Stimulated activated CD4-positive, alpha-beta T cell treated with anti-CD3 and anti-CD28 coated beads, Interleukin-2, amount 100 ng/mL, for 4 hours (primary cell): ENCODE results near the gene PYGB.
"Not testable (repeated sequence)": the region's sequence is repeated elsewhere in the genome, so short reads cannot be mapped to it uniquely, and the experiment has no call there.

ENCODE experiments used
- DNase-seq: peaks from one replicate; pipeline ENCODE4 v3.0.0-alpha.2; 2020; ENCODE audit warnings: low read depth

PYGB gene

GRCh38 chr20:25230166-25230831, 17.6 kb upstream of the PYGB start:
- no peak for DNase-seq

DNA sequence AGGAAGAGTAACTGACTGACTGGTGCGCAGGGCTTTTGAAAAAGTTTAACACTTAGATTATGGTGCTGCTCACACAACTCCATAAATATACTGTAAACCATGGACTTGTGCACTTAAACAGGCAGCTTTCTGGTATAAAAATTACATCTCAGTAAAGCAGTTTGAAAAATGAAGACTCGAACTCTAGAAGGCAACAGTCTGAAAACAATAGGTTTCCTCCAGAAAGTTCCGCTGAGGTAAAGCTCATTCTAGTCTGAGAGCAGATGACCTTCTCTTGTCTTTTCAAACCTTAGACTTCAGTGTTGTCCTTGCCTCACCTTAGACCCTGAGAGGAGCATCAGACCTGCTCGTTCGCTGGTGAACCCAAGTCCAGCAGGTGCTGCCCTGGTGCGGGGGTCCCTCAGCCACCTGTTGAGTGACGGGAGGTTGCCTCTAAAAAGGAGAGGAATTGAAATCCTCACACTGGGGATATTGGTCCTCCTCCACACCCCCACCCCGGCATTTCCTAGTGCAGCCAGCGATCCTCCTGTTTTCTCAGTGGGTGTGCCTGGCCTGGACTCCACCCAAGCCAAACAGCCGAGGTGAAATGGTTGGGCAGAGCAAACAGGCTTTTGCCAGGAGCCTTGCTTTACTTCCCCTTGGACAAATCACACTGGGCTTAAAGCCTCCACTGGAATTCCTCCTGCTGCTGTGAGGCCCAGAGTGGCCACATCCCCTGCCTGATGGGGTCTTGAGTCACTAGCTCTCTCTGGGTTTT, 14.7 kb upstream of the PYGB start:
- DNase-seq, result no peak

DNA sequence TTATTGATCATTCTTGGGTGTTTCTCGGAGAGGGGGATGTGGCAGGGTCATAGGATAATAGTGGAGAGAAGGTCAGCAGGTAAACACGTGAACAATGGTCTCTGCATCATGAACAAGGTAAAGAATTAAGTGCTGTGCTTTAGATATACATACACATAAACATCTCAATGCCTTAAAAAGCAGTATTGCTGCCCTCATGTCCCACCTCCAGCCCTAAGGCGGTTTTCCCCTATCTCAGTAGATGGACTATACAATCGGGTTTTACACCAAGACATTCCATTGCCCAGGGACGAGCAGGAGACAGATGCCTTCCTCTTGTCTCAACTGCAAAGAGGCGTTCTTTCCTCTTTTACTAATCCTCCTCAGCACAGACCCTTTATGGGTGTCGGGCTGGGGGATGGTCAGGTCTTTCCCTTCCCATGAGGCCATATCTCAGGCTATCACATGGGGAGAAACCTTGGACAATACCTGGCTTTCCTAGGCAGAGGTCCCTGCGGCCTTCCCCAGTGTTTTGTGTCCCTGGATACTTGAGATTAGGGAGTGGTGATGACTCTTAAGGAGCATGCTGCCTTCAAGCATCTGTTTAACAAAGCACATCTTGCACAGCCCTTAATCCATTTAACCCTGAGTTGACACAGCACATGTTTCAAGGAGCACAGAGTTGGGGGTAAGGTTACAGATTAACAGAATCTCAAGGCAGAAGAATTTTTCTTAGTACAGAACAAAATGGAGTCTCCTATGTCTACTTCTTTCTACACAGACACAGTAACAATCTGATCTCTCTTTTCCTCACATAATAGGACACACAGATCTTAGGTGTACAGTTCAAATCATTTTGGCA, 13.7 kb upstream of the PYGB start:
- DNase-seq, result not testable (repeated sequence)

DNA sequence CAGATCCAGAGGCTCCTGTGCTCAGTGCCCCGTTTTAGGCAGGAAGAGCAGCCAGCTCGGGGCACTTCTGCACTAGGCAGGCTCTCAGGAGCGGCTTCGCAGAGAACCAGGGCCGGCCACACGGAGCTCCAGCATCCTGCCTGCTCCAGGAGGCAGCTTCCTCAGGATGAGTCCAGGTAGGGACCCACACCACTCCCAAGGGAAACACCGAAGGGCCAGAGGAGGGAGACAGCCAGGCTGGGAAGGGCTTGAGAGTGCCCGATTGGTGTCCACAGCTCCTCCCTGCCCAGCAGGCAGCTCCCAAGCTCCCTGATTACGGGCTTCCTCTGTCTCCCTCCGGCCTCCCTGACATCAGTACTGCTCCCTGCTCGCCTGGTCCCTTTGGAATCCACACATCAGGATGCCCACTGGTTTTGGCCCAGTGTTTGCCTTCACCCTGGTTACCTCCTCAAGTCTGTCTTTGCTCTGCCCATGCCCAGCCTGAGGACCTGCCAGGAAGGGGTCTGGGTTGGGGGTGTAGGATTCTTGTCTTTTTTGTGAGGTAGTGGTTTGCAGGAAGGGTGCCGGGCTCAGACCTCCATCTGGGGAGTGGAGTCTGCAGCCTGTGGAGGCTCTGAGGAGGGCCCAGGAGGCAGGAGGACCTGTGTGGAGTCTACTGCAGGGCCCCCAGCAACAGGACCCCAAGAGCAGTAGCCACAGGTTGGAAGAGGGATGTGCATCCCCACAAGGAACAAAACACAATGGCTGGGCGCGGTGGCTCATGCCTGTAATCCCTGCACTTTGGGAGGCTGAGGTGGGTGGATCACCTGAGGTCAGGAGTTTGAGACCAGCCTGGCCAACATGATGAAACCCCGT, 11.2 kb upstream of the PYGB start:
- no peak for DNase-seq

DNA sequence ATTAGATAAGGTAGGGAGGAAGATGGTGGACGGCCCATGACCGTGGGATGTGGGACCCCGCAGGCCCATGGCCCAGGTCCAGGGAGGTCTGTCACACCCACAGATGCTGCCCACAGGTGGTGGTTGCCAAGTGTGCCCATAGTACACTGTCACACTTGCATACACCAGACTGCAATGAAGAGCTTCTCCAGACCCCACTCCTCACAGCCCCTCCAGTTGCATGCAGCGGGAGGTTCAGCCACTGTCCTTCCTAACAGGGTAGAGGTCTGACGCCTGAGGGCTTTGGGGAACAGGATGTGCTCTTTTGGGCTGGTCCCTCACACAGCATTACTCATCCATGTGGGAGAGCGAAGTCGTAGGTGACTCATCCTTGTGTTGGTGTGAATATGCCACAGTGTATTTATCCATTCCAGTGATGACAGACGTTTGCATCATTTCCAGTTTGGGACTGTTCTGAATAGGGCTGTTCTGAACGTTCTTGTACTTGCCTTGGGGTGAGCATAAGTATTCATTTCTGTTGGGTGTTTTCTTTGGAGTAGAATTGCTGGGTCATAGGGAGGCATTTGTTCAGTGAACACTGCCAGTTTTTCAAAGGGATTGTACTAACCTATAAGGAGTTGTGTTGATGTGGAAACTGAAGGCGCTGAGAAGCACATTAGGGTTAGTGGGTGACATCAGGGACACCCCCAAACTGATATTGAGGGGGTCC, 10.1 kb upstream of the PYGB start:
- peak; percentile 41 for DNase-seq

DNA sequence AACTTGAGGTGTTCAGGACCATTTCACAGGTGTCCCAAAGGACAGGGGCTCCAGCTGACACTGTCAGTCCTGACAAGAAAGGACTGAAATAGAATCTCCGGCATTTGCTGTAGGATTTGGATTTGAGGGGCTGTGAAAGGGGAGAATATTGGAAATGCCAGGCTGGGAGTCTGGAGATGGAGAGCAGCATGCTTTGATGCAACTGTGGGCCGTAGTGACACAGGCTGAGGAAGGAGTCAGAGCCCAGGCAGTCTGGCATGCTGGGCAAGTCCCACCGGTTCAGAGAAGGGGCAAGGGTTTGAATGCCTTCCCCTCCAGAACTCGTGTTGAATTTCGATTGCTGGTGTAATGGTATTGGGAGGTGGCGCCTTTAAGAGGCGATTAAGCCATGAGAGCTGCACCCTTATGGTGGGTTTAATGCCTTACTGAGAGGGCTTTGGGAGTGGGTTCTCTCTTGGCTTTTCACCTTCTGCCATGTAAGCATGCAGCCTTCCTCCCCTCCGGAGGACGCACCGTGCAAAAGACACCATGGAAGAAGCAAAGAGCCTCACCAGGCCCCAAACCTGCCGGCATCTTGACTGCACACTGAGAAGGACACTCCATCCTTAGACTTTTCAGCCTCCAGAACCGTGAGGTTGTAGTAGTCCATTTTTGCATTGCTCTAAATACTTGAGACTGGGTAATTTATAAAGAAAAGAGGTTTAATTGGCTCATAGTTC, 9.4 kb upstream of the PYGB start:
- no peak for DNase-seq

GRCh38 chr20:25239387-25240370, 8.2 kb upstream of the PYGB start:
- DNase-seq, result no peak

DNA sequence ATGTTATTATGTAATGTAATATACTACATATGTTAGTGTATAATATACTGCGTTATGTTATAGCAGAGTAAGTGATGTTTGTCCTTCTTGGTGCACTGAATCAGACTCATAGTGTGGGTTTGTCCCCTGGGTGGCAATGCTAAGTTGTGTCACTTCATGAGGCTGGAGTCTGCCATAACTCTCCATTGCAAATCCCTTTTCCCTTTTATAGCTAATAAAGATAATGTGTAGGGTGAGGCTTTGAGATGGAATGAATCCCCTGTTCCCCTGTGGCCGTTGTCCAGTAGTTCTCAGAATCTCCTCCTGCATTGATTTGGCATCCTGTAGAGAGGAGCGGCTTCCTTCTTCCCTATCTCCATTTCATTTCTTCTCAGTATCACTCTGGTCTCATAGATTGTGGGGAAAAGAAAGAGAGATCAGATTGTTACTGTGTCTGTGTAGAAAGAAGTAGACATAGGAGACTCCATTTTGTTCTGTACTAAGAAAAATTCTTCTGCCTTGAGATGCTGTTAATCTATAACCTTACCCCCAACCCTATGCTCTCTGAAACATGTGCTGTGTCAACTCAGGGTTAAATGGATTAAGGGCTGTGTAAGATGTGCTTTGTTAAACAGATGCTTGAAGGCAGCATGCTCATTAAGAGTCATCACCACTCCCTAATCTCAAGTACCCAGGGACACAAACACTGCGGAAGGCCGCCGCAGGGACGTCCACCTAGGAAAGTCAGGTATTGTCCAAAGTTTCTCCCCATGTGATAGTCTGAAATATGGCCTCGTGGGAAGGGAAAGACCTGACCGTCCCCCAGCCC, 6.8 kb upstream of the PYGB start:
- not testable (repeated sequence) for DNase-seq

- DNase-seq, result not testable (repeated sequence)
Measured at GRCh38 chr20:25241659-25241955, 6.3 kb upstream of the PYGB start.

- DNase-seq, result no peak
Measured at GRCh38 chr20:25242231-25242630, 5.7 kb upstream of the PYGB start.

DNA sequence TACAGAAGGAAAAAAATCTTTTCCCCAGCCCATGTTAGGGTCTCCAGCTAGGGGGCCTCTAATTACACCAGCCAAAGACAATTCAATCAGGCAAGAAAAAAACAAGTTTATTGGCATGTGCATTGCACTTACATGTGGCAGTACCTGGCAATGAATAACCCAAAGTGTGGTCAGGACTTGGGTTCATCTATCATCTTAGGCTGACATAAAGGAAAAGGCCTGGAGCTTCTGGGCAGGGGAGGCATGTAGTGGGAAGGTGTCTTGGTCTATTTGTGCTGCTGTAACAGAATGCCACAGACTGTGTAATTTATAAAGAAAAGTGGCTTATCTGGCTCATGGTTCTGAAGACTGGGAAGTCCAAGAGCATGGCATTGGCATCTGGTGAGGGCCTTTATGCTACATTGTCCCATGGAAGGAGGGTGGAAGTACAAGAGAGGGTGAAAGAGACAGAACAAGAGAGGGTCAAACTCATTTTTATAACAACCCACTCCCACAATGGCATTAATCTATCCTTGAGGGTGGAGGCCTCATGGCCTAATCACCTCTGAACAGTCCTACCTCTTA, 4.4 kb upstream of the PYGB start:
- DNase-seq, result no peak

DNA sequence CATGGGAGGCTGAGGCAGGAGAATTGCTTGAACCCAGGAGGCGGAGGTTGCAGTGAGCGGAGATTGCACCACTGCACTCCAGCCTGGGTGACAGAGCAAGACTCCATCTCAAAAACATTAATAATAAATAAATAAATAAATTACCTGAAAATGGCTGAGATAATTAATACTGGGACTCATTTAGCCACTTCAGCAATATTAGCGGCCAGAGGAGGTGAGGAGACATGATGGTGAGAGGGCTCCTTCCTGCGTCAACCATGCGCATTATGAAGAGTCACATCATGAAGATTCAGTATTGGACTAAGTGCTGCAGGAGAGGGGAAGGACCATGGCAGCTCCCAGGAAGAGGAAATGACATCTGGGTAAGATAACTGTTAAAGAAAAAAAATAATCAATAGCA, 2.9 kb upstream of the PYGB start:
- no peak for DNase-seq

DNA sequence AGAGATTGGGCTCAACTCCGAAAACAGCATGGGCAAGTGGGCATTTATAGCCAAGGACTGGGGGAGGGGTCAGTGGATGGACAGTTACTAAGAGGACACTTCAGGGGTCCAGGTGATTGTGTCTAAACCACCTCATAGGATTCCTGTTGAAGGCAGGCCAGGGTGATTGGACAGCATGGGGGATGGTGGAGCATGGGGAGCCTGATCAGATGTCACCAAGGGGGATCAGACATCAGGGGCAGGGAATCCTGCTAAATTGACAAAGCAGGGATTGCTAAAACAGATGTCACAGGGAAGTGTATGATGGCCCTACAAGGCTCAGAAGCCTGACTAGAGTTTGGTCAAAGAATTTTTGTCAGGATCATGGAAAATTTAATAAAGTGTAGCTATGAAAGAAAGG, 2.4 kb upstream of the PYGB start:
- DNase-seq, result no peak

DNA sequence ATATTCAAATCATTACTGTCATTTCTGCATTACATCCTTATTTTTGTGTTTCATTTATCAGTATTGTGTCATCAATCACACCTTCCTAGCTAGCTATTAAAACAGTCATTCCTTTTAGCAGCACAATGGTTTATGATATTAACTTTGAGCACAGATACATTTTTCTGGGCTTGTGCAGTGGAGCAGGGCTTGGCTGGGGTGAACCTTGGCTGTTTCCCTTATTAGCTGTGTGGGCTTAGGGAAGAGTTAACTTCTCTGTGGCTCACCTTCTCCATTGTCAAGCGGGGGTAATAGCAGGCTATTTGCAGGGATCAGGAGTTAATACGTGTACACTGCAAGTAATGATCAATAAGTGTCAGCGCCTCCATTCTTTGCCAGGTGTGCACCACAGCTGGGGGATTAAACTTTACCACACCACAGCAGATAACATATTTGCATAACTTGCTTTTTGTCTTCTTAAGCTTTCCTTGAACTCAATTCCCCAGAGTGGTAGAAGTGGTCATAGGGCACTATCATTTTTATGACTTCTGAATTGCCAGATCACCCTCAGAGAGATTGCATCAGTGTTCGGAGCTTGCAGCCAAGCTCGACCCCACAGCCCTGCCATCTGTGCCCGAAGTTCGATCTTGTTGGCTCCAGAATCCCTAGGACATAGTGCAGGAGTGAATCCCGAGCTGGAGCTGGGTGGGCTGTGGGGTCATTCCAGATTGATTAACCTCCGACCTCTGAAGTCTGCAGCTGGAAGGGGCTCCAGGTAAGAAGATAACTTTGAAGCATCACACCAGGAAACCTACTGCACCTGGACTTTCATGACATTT, 1.5 kb upstream of the PYGB start:
- DNase-seq, result no peak

DNA sequence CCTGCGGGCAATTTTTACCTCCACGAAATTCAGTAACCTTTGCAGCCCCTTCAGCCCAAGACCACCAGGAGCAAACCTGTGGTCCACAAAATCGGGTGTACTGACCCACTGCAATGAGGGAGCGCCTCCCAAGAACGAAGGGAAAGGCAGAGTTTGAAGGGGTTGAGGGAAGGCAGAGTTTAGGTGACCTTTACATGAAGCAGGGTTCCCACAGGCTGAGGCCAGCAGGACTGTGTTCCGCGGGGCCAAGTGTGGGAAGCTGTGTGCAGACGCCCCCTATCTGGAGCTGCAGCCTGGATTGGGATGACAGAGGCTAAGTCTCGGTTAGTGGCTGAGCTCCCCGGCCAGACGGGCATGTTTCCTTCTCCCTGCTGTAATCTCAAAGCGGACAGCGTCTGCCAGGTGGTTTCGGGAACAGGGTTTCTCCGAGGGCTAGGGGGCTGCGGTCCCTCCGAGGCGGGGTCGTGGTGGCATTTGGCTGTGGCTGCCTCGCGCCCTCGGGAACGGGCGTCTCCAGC, 826 bp upstream of the PYGB start:
- no peak for DNase-seq

DNA sequence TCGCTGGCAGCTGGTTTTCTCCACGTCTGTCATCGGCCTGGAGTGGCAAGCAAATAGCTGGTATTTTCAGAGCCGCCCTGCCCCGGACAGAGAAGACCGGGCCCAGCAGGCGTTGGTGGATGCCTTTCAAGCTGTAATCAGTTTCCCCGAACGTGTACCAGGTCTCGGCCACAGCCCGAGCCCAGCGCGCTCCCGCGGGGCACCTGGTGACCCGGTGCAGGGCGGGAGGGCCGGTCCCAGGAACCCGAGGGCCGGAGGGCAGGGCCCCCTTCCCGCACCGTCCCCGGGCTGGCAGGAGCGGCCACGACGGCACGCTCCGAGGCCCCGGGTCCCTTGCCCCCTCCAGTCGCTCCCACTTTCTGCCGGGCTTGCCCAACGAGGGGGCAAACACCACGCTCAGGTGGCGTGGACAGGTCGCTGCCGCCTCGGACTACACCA, 348 bp upstream of the PYGB start:
- no peak for DNase-seq

GRCh38 chr20:25248786-25249172, 894 bp downstream of the PYGB start:
- no peak for DNase-seq
